Stomach smooth muscle (tissue), 2 donors: ENCODE results near the gene DOCK9.

Source experiments
- H3K27ac ChIP-seq: one replicate; pipeline ENCODE4 v1.7.0; 2013; ENCODE audit warnings: mild to moderate bottlenecking, low read length, inconsistent platforms
- H3K27me3 ChIP-seq, 2 donors: one replicate each; pipeline ENCODE4 v1.7.0; 2013; ENCODE audit warnings: low read length in 2 of 2; ENCODE audit not compliant: insufficient read depth in 2 of 2, control insufficient read depth in 1 of 2
- H3K36me3 ChIP-seq, 2 donors: one replicate each; pipeline ENCODE4 v1.7.0; 2013; ENCODE audit warnings: low read length in 2 of 2; ENCODE audit not compliant: control insufficient read depth in 2 of 2, insufficient read depth in 2 of 2
- H3K4me1 ChIP-seq: one replicate; pipeline ENCODE4 v1.7.0; 2013; ENCODE audit warnings: low read length; ENCODE audit not compliant: control insufficient read depth, insufficient read depth
- H3K4me3 ChIP-seq, 2 donors: one replicate each; pipeline ENCODE4 v1.7.0; 2013; ENCODE audit warnings: low read length in 2 of 2
- H3K9ac ChIP-seq, 2 donors: one replicate each; pipeline ENCODE4 v1.7.0; 2013; ENCODE audit warnings: low read length in 2 of 2, mild to moderate bottlenecking in 1 of 2
- H3K9me3 ChIP-seq, 2 donors: one replicate each; pipeline ENCODE4 v1.7.0; 2013; ENCODE audit warnings: low read length in 2 of 2; ENCODE audit not compliant: control insufficient read depth in 2 of 2
- donor health status: healthy.
- donor health status: Pancreatic carcinoma.

Gene DOCK9

DNA sequence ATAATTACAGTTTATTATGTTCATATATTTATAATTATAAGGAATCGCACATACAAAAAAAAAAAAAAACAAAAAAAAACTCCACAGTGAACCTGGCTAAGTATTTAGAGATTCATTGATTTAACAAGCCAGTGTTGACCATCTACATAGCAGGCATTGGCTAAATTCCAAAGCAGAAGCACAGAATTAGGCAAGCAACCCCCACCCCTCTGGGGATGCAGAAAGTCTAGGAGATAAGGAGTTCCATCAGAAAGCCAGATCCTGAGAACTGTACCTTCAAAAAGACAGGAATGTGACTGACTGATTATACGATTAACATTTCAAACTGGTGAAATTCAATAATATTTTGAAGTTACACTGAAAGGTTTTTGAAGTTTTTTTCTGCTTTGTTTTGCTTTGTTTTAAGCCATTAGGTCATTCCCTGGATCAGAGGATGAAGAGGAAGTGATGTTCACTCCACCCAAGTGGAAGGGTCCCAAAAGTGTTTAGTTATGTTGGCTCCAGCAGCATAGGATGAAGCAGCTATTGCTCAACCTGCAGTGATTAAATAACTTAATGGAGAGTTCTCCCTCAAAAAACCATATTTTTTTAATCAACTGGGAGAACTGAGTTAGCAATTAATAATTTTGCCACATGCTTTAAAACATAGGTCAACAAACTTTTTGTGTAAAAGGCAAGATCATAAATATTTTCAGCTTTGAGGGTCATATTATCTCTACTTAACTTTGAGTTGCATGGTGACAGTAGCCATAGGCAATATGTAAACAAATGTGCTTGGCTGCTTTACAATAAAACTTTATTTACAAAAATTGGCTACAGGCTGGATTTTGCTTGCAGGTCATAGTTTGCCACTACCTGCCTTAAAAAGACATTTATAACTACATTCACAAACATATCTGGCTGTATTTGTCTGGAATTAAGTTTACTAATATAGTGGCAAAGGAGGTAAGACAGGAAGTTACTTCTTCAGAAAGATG is 49.6 kb downstream of the DOCK9 start:
- H3K36me3 ChIP-seq, result no peaks in the 10 kb centered on the region
- H3K27ac ChIP-seq, result no peak overlapping the region
- H3K4me1 ChIP-seq, result peaks cover 3% of the 10 kb centered on the region
- H3K27me3 ChIP-seq, result no peaks in the 10 kb centered on the region
- H3K9me3 ChIP-seq, result no peaks in the 10 kb centered on the region
- H3K4me3 ChIP-seq, result no peak overlapping the region
- H3K9ac ChIP-seq, result no peak overlapping the region

DNA sequence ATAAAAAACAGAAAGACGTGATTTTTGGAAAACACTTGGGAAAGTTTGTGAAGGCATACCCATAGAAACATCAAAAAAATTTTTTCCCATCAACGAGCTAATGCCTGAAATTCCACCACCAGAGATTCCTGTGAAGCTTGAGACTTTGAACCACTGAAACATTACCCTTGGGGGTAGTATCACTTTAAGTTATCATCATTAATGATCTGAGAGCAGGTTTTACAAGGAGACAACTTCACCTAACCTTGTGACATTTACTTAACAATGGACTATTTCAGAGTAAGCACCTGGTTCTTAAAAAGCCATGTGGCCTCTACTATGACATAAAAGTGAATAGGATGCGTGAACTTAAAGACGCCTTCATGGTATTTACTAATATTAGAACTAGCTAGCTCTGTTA is 51.9 kb downstream of the DOCK9 start:
- Histone ChIP-seq H3K9ac (no peak overlapping the region), H3K27me3 (no peaks in the 10 kb centered on the region), H3K4me1 (peaks cover 3% of the 10 kb centered on the region), H3K27ac (no peak overlapping the region), H3K36me3 (peaks cover 5 to 14% of the 10 kb centered on the region in 2 donors), H3K9me3 (no peaks in the 10 kb centered on the region), H3K4me3 (no peak overlapping the region)

GRCh38 chr13:98923641-98924397 is 54.0 kb downstream of the DOCK9 start:
- H3K9me3 ChIP-seq, result no peaks in the 10 kb centered on the region
- peaks cover 5 to 14% of the 10 kb centered on the region in 2 donors for H3K36me3 ChIP-seq
- no peak overlapping the region for H3K9ac ChIP-seq
- no peaks in the 10 kb centered on the region for H3K4me1 ChIP-seq
- H3K27ac ChIP-seq, result no peak overlapping the region
- no peaks in the 10 kb centered on the region for H3K27me3 ChIP-seq
- H3K4me3 ChIP-seq, result no peak overlapping the region

GRCh38 chr13:98922306-98922705 is 55.6 kb downstream of the DOCK9 start:
- Histone ChIP-seq H3K27me3 (no peaks in the 10 kb centered on the region), H3K4me1 (no peaks in the 10 kb centered on the region), H3K9me3 (no peaks in the 10 kb centered on the region), H3K27ac (no peak overlapping the region), H3K36me3 (peaks cover 5 to 14% of the 10 kb centered on the region in 2 donors), H3K9ac (no peak overlapping the region), H3K4me3 (no peak overlapping the region)

DNA sequence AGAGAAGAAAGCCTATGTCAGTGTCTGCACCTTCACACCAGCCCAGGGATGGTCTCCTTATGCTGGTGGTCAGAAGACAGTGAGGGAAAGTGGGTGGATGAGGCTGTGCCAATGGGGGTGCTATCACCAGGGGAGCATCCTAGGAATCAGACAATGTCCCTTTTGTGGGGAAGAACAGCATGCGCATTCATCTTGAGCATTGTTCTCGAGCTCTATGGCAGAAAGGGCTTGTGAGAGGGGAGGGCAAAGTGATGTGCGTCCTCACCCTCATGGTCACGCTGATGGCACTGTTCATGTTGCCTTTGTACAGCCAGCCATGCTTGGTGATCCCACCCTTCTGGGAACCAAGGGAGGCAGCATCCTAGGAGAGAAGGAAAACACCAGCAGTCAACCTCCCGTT is 56.1 kb downstream of the DOCK9 start:
- Histone ChIP-seq H3K9ac (no peak overlapping the region), H3K27me3 (no peaks in the 10 kb centered on the region), H3K9me3 (no peaks in the 10 kb centered on the region), H3K4me3 (no peak overlapping the region), H3K4me1 (no peaks in the 10 kb centered on the region), H3K36me3 (peaks cover 5 to 14% of the 10 kb centered on the region in 2 donors), H3K27ac (no peak overlapping the region)

DNA sequence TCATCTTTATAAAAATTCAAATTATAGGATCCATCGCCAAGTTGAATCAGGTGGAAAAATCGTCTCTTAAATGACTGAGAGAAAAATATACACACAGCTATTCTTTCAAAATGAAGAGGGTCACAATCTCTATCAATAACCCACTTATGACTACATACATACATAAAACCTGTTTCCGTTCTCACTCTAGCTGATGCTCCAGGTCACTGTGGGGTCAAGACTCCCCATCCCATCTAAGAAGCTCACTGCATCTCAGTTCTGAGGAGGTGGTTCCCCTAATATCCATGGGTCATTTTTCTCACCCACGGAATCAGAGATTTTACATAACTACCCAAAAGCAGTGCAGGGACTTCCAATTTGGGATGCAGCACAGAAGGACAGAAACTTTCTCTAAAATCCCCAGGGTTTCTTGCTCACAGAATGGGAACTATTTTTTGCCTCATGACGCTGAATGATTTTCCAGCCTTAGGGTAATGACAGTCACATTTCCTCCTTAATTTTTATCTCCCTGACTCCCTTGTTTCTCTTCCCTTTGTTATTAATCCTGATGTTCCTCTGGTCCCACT is 56.8 kb downstream of the DOCK9 start:
- Histone ChIP-seq H3K27me3 (no peaks in the 10 kb centered on the region), H3K9me3 (no peaks in the 10 kb centered on the region), H3K9ac (no peak overlapping the region), H3K27ac (no peak overlapping the region), H3K4me1 (no peaks in the 10 kb centered on the region), H3K4me3 (no peak overlapping the region), H3K36me3 (peaks cover 5 to 14% of the 10 kb centered on the region in 2 donors)

DNA sequence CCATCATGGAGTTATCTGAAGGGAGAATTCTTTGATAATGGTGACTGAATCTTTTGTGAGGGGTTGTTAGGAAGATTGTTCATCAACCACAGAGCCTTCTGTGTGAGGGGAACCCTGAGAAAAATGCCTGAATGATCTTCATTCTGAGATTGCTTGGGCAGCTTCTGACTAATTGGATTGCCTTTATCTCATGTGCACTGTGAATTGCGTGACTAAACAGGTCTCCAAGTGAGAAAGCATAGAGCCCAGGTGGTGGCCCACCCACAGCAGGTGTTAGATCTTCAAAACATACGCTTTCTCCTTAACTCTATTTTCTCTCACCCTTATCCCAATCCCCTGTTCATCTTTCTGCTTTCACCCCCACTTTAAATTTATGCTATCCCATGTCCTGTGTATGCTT is 58.3 kb downstream of the DOCK9 start:
- H3K27ac ChIP-seq, result no peak overlapping the region

GRCh38 chr13:98918771-98919170 is 59.1 kb downstream of the DOCK9 start:
- H3K9me3 ChIP-seq, result no peaks in the 10 kb centered on the region
- no peaks in the 10 kb centered on the region for H3K4me1 ChIP-seq
- H3K9ac ChIP-seq, result no peak overlapping the region
- H3K27me3 ChIP-seq, result no peaks in the 10 kb centered on the region
- H3K36me3 ChIP-seq, result peaks cover 8 to 22% of the 10 kb centered on the region in 2 donors
- H3K4me3 ChIP-seq, result no peak overlapping the region
- H3K27ac ChIP-seq, result no peak overlapping the region

More for the DNA sequence above, 58.3 kb downstream of the DOCK9 start:
- H3K4me1 ChIP-seq, result no peaks in the 10 kb centered on the region
- H3K9ac ChIP-seq, result no peak overlapping the region
- H3K9me3 ChIP-seq, result no peaks in the 10 kb centered on the region
- H3K36me3 ChIP-seq, result peaks cover 8 to 18% of the 10 kb centered on the region in 2 donors
- no peaks in the 10 kb centered on the region for H3K27me3 ChIP-seq
- H3K4me3 ChIP-seq, result no peak overlapping the region

- H3K4me1 ChIP-seq, result no peaks in the 10 kb centered on the region
- H3K9ac ChIP-seq, result no peak overlapping the region
- H3K4me3 ChIP-seq, result no peak overlapping the region
- no peaks in the 10 kb centered on the region for H3K27me3 ChIP-seq
- H3K36me3 ChIP-seq, result peaks cover 8 to 19% of the 10 kb centered on the region in 2 donors
- H3K9me3 ChIP-seq, result no peaks in the 10 kb centered on the region
- H3K27ac ChIP-seq, result no peak overlapping the region
Observed at GRCh38 chr13:98917116-98917515, 60.7 kb downstream of the DOCK9 start.

- Histone ChIP-seq H3K9me3 (no peaks in the 10 kb centered on the region), H3K36me3 (peaks cover 3 to 12% of the 10 kb centered on the region in 2 donors), H3K27ac (no peak overlapping the region), H3K27me3 (no peaks in the 10 kb centered on the region), H3K9ac (no peak overlapping the region), H3K4me3 (no peak overlapping the region), H3K4me1 (no peaks in the 10 kb centered on the region)
Observed at GRCh38 chr13:98916403-98916802, 61.5 kb downstream of the DOCK9 start.
